Measurements from ENCODE around the gene UBE2E1.

- no peak for TF ChIP-seq POLR2AphosphoS5 (IDR thresholded peaks at IDR 0.05; ENCODE audit: low read depth)
- TF ChIP-seq, protein P1, sequence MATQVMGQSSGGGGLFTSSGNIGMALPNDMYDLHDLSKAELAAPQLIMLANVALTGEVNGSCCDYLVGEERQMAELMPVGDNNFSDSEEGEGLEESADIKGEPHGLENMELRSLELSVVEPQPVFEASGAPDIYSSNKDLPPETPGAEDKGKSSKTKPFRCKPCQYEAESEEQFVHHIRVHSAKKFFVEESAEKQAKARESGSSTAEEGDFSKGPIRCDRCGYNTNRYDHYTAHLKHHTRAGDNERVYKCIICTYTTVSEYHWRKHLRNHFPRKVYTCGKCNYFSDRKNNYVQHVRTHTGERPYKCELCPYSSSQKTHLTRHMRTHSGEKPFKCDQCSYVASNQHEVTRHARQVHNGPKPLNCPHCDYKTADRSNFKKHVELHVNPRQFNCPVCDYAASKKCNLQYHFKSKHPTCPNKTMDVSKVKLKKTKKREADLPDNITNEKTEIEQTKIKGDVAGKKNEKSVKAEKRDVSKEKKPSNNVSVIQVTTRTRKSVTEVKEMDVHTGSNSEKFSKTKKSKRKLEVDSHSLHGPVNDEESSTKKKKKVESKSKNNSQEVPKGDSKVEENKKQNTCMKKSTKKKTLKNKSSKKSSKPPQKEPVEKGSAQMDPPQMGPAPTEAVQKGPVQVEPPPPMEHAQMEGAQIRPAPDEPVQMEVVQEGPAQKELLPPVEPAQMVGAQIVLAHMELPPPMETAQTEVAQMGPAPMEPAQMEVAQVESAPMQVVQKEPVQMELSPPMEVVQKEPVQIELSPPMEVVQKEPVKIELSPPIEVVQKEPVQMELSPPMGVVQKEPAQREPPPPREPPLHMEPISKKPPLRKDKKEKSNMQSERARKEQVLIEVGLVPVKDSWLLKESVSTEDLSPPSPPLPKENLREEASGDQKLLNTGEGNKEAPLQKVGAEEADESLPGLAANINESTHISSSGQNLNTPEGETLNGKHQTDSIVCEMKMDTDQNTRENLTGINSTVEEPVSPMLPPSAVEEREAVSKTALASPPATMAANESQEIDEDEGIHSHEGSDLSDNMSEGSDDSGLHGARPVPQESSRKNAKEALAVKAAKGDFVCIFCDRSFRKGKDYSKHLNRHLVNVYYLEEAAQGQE (IDR thresholded peaks at IDR 0.05; ENCODE audit: unreplicated experiment) = no peak
- TF ChIP-seq, protein P2, sequence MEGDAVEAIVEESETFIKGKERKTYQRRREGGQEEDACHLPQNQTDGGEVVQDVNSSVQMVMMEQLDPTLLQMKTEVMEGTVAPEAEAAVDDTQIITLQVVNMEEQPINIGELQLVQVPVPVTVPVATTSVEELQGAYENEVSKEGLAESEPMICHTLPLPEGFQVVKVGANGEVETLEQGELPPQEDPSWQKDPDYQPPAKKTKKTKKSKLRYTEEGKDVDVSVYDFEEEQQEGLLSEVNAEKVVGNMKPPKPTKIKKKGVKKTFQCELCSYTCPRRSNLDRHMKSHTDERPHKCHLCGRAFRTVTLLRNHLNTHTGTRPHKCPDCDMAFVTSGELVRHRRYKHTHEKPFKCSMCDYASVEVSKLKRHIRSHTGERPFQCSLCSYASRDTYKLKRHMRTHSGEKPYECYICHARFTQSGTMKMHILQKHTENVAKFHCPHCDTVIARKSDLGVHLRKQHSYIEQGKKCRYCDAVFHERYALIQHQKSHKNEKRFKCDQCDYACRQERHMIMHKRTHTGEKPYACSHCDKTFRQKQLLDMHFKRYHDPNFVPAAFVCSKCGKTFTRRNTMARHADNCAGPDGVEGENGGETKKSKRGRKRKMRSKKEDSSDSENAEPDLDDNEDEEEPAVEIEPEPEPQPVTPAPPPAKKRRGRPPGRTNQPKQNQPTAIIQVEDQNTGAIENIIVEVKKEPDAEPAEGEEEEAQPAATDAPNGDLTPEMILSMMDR (conservative IDR thresholded peaks at IDR 0.05; ENCODE audit: low read depth in 2 of 2) = no peak
These were observed 60.0 kb downstream of the UBE2E1 start for GRCh38 chr3:23865595-23866396.

Measured in GM23338 (cell line).